Trophoblast cell (in vitro differentiated cells and primary cell): ENCODE results near the gene RHPN2.
"Not testable (repeated sequence)": the region's sequence is repeated elsewhere in the genome, so short reads cannot be mapped to it uniquely, and the experiment has no call there.

Source experiments
- DNase-seq, 2 donors: peaks; one replicate each; pipeline ENCODE4 v3.0.0-alpha.2; 2016
- H2AFZ ChIP-seq: 2 replicates; pipeline ENCODE4 v1.6.1; 2013; ENCODE audit warnings: low read length, moderate library complexity, mild to moderate bottlenecking; ENCODE audit not compliant: insufficient read depth, poor library complexity
- H2AK5ac ChIP-seq: 2 replicates; pipeline ENCODE4 v1.6.1; 2013; ENCODE audit warnings: mild to moderate bottlenecking, low read length
- H2BK120ac ChIP-seq: 2 replicates; pipeline ENCODE4 v1.6.1; 2013; ENCODE audit warnings: low read length, mild to moderate bottlenecking, moderate library complexity; ENCODE audit not compliant: insufficient read depth, poor library complexity
- H2BK12ac ChIP-seq: 2 replicates; pipeline ENCODE4 v1.6.1; 2013; ENCODE audit warnings: mild to moderate bottlenecking, low read length, moderate library complexity
- H2BK5ac ChIP-seq: 2 replicates; pipeline ENCODE4 v1.6.1; 2013; ENCODE audit warnings: low read length, low read depth, moderate library complexity, mild to moderate bottlenecking; ENCODE audit not compliant: poor library complexity
- H3K14ac ChIP-seq: 2 replicates; pipeline ENCODE4 v1.6.1; 2013; ENCODE audit warnings: mild to moderate bottlenecking, low read length
- H3K18ac ChIP-seq: 2 replicates; pipeline ENCODE4 v1.6.1; 2013; ENCODE audit warnings: mild to moderate bottlenecking, low read length
- H3K23ac ChIP-seq: 2 replicates; pipeline ENCODE4 v1.6.1; 2013; ENCODE audit warnings: low read length
- H3K27ac ChIP-seq: 2 replicates; pipeline ENCODE4 v1.5.1; 2013; ENCODE audit warnings: low read depth, mild to moderate bottlenecking, inconsistent platforms, low read length, moderate library complexity
- H3K27me3 ChIP-seq: 2 replicates; pipeline ENCODE4 v1.6.1; 2013; ENCODE audit warnings: inconsistent platforms, mild to moderate bottlenecking, low read length, moderate library complexity; ENCODE audit not compliant: insufficient read depth
- H3K36me3 ChIP-seq, 2 experiments: 1 replicate in 1 of 2; 2 replicates in 1 of 2; pipeline ENCODE4 v1.6.1; 2013; ENCODE audit warnings: low read length in 2 of 2, mild to moderate bottlenecking in 2 of 2, moderate library complexity in 1 of 2; ENCODE audit not compliant: insufficient read depth in 2 of 2, control insufficient read depth in 1 of 2
- H3K4ac ChIP-seq: 2 replicates; pipeline ENCODE4 v1.6.1; 2013; ENCODE audit warnings: low read depth, mild to moderate bottlenecking, low read length, moderate library complexity
- H3K4me1 ChIP-seq, 2 experiments: 1 replicate in 1 of 2; 2 replicates in 1 of 2; pipeline ENCODE4 v1.6.1; 2013; ENCODE audit warnings: low read length in 2 of 2, mild to moderate bottlenecking in 2 of 2, moderate library complexity in 1 of 2; ENCODE audit not compliant: insufficient read depth in 2 of 2, control insufficient read depth in 1 of 2
- H3K4me2 ChIP-seq: 2 replicates; pipeline ENCODE4 v1.6.1; 2013; ENCODE audit warnings: inconsistent platforms, mild to moderate bottlenecking, low read length, moderate library complexity
- H3K4me3 ChIP-seq: 2 replicates; pipeline ENCODE4 v1.5.1; 2013; ENCODE audit warnings: mild to moderate bottlenecking, low read depth, low read length, inconsistent platforms
- H3K79me1 ChIP-seq: one replicate; pipeline ENCODE4 v1.6.1; 2013; ENCODE audit warnings: low read length
- H3K79me2 ChIP-seq: 2 replicates; pipeline ENCODE4 v1.6.1; 2013; ENCODE audit warnings: low read length, mild to moderate bottlenecking; ENCODE audit not compliant: control insufficient read depth, insufficient read depth, poor library complexity
- H3K9ac ChIP-seq: 2 replicates; pipeline ENCODE4 v1.6.1; 2013; ENCODE audit warnings: mild to moderate bottlenecking, low read length
- H3K9me3 ChIP-seq: 2 replicates; pipeline ENCODE4 v1.6.1; 2013; ENCODE audit warnings: low read depth, mild to moderate bottlenecking, control low read depth, inconsistent platforms, low read length; ENCODE audit not compliant: insufficient read depth
- H4K12ac ChIP-seq: 2 replicates; pipeline ENCODE4 v1.6.1; 2013; ENCODE audit warnings: low read depth, mild to moderate bottlenecking, low read length, moderate library complexity
- H4K8ac ChIP-seq: 2 replicates; pipeline ENCODE4 v1.6.1; 2013; ENCODE audit warnings: low read depth, mild to moderate bottlenecking, low read length, moderate library complexity
- H4K91ac ChIP-seq: one replicate; pipeline ENCODE4 v1.6.1; 2013; ENCODE audit warnings: low read depth, mild to moderate bottlenecking, low read length, moderate library complexity
- WGBS: extraction: QIAGEN DNeasy Blood & Tissue Kit; methylation state at CpG from one replicate; pipeline ENCODE4 v1.1.7; 2013; ENCODE audit warnings: missing lambda C conversion rate; ENCODE audit not compliant: insufficient read length, insufficient coverage; ENCODE audit errors: extremely low coverage; 5-methylcytosine and 5-hydroxymethylcytosine counted together

Gene RHPN2

DNA sequence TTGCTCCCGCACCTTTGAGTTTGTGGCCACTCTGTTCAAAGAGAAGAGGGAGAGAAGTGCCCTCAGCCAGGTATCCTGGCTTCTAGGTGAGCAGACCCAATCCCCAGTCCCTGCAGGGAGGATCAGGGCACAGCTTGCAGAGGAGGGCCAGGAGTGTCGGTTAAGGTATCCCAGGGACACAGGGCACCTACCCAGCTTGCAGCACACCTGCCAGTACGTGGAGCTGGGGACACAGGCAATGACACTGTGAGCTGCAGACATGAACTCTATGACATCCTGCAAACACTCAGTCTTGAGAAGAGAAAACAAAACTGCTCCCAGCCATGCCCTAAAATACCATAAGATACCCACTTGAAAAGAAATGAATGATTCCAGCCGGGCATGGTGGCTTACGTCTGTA lies 38.1 kb downstream of the RHPN2 start:
- not testable (repeated sequence) for H3K27me3 ChIP-seq, H3K4me1 ChIP-seq, H4K91ac ChIP-seq, H2BK5ac ChIP-seq, H3K23ac ChIP-seq, H2AFZ ChIP-seq, H3K36me3 ChIP-seq, H3K9me3 ChIP-seq, DNase-seq, H3K9ac ChIP-seq, H3K4me2 ChIP-seq, H3K4me3 ChIP-seq, H4K8ac ChIP-seq, H3K79me2 ChIP-seq, H3K4ac ChIP-seq, H3K14ac ChIP-seq, H2AK5ac ChIP-seq, H3K27ac ChIP-seq, H4K12ac ChIP-seq, H3K79me1 ChIP-seq, H2BK120ac ChIP-seq, H3K18ac ChIP-seq, H2BK12ac ChIP-seq
- WGBS = no CpG with 5 or more reads among the region's 5 CpGs

DNA sequence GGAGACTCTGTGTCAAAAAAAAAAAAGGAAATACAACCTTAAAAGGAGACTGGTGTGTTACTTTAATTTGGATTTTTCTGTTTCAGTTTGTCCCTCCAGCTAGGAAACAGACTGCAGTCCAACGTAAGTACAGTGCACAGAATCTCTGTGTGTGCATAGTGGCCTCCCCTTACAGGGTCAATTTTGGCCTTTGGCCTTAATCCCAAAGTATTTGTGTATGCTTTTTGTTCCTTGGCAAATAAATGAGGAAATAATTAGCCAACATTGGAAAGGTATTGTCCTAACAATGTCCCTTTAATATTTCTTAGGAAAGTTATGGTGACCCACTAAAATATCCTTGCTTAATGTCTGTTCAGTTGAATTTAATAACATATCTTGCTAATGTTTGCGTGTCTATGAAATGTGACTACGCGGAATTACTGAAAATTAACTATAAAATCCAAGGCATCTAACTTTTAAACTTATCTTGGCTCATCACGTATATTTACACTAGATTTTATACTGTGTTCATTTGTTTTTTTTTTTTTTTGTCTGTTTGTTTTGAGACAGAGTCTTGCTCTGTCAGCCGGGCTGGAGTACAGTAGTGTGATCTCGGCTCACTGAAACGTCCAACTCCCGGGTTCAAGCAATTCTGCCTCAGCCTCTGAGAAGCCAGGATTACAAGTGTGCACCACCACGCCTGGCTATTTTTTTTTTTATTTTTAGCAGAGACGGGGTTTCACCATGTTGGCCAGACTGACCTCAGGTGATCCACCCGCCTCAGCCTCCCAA lies 39.0 kb downstream of the RHPN2 start:
- H2BK120ac ChIP-seq, DNase-seq, H3K79me2 ChIP-seq, H4K12ac ChIP-seq, H3K79me1 ChIP-seq, H3K4me3 ChIP-seq, H4K8ac ChIP-seq, H2AK5ac ChIP-seq, H3K9me3 ChIP-seq, H3K4ac ChIP-seq, H3K4me1 ChIP-seq, H3K27me3 ChIP-seq, H3K4me2 ChIP-seq, H3K14ac ChIP-seq, H3K23ac ChIP-seq, H3K36me3 ChIP-seq, H2AFZ ChIP-seq, H3K27ac ChIP-seq, H2BK12ac ChIP-seq, H3K9ac ChIP-seq, H4K91ac ChIP-seq, H3K18ac ChIP-seq, H2BK5ac ChIP-seq: not testable (repeated sequence)
- no CpG with 5 or more reads among the region's 12 CpGs for WGBS

DNA sequence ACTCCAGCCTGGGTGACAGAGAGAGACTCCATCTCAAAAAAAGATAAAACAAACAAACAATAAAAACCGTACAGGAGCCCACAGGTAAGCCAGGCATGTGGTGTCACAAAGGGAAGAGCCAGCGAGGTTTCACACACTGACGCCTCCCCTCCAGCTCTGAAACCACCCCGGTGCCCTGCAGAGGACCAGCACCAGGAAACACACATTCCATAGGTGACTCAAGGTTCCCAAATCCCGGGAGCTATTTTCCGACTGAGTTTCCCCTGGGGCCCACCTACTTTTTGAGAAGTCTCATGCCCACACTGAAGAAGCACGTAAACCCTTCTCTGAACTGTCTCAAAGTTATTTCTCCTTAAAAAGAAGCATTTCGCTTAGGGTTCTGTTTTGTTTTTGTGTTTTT lies 40.3 kb downstream of the RHPN2 start:
- Histone ChIP-seq H3K4me1 (peaks cover 4 to 7% of the 10 kb centered on the region in 2 experiments), H4K12ac (no peak overlapping the region), H3K27ac (no peak overlapping the region), H3K14ac (no peak overlapping the region), H2AFZ (no peak overlapping the region), H2BK5ac (no peak overlapping the region), H3K27me3 (no peaks in the 10 kb centered on the region), H3K4ac (no peak overlapping the region), H3K79me2 (no peaks in the 10 kb centered on the region), H3K4me3 (no peak overlapping the region), H3K36me3 (no peaks in the 10 kb centered on the region), H3K23ac (no peak overlapping the region), H3K79me1 (no peaks in the 10 kb centered on the region), H2BK12ac (no peak overlapping the region), H4K8ac (no peak overlapping the region), H2BK120ac (no peak overlapping the region), H3K18ac (no peak overlapping the region), H3K4me2 (no peak overlapping the region), H4K91ac (no peak overlapping the region), H2AK5ac (no peak overlapping the region), H3K9ac (no peak overlapping the region), H3K9me3 (no peaks in the 10 kb centered on the region)
- WGBS = no CpG with 5 or more reads among the region's 8 CpGs
- peak; percentile 94 to 97 for DNase-seq

DNA sequence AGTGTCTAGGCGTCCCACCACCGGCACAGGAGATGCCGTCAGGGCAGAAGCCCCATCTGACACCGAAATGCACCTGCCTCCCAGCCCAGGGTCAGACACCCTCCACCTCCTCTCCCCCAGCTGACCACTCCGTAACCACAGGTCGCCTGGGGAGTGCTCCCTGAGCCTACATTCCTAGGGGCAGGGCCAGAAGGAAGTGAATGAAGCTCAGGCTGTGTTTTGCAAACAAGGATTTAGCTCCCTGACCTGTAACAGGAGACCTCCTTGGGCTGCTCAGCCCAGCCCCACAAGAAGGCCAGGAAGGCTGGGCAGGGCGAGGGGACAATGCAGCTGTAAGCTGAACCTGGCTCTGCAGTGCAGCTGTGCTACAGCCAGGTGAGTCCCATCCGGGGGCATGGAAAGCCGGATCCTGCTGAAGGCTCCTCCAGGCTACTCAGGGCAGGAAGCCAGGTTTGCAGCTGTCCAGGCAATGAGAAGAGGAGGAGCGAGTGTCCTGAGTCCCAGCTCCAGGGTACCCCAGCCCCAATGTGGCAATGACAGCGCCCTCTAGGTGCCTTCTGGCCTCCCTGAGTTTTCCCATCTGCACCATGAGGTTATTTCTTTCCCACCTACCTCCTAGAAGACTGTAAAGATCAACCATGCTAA lies 42.1 kb downstream of the RHPN2 start:
- no peak overlapping the region for H3K18ac ChIP-seq
- no peak overlapping the region for H3K14ac ChIP-seq
- H2BK12ac ChIP-seq = no peak overlapping the region
- no peaks in the 10 kb centered on the region for H3K79me2 ChIP-seq
- H4K8ac ChIP-seq = peak overlapping the region; percentile 20
- H3K4me1 ChIP-seq = peaks cover 4 to 7% of the 10 kb centered on the region in 2 experiments
- H3K9ac ChIP-seq = peak overlapping the region; percentile 40
- no peak overlapping the region for H3K27ac ChIP-seq
- H2BK120ac ChIP-seq = no peak overlapping the region
- DNase-seq = peak in 1 of 2 donors; percentile 24
- no peaks in the 10 kb centered on the region for H3K79me1 ChIP-seq
- H2BK5ac ChIP-seq = no peak overlapping the region
- H3K23ac ChIP-seq = no peak overlapping the region
- no peak overlapping the region for H2AFZ ChIP-seq
- no peaks in the 10 kb centered on the region for H3K36me3 ChIP-seq
- H2AK5ac ChIP-seq = no peak overlapping the region
- H3K4me3 ChIP-seq = no peak overlapping the region
- H4K91ac ChIP-seq = no peak overlapping the region
- H3K27me3 ChIP-seq = no peaks in the 10 kb centered on the region
- WGBS = no CpG with 5 or more reads among the region's 11 CpGs
- no peak overlapping the region for H3K4me2 ChIP-seq
- no peaks in the 10 kb centered on the region for H3K9me3 ChIP-seq
- H4K12ac ChIP-seq = no peak overlapping the region
- no peak overlapping the region for H3K4ac ChIP-seq
